ENCODE results near the gene CILP2.

Gene CILP2

GRCh38 chr19:19531951-19532805 is 5.9 kb upstream of the CILP2 start:
- ChIA-PET CTCF (interaction anchor here (0.6 to 7.3 kb wide), 26 partner anchors 9 to 911 kb away, joined by 3 to 75 read pairs (median 4); partner anchors contain the start of genes GMIP and LPAR2), POLR2A (interaction anchor here (0.8 to 1.6 kb wide), 5 partner anchors 16 to 113 kb away, joined by 3 to 7 read pairs (median 3); partner anchors contain the start of gene NDUFA13)
- H3K36me3 ChIP-seq (ENCODE audit: control insufficient read depth in 2 of 2, insufficient read depth in 1 of 2, low read length in 2 of 2): peaks cover 10 to 53% of the 10 kb centered on the region in 2 experiments; a peak in 2 of 3 replicates
- no peak overlapping the region for H3K4me3 ChIP-seq (ENCODE audit: low read depth, low read length)
- no peaks in the 10 kb centered on the region for H3K4me1 ChIP-seq (ENCODE audit: control insufficient read depth, insufficient read depth, low read length)
- no peaks in the 10 kb centered on the region for H3K9me3 ChIP-seq (ENCODE audit: control insufficient read depth, insufficient read depth, low read depth, low read length)
- TF ChIP-seq ZNF654 (tag by site-specific recombination; IDR thresholded peaks at IDR 0.05; ENCODE audit: low read depth) (peak; percentile 66), ZSCAN23 (tag by site-specific recombination; IDR thresholded peaks at IDR 0.05) (no peak), ZBTB26 (tag by site-specific recombination; optimal IDR thresholded peaks at IDR 0.05) (peak; percentile 30), ZNF660 (tag by site-specific recombination; IDR thresholded peaks at IDR 0.05) (0 out of 2 replicates have a peak, but pooled peaks have one; percentile 37), SP7 (tag by site-specific recombination; IDR thresholded peaks at IDR 0.05) (0 out of 2 replicates have a peak, but pooled peaks have one; percentile 21), ZSCAN30 (tag by site-specific recombination; IDR thresholded peaks at IDR 0.05) (peak; percentile 50; the same call in 1 of the 2 replicates), ZFHX2 (tag by site-specific recombination; conservative IDR thresholded peaks at IDR 0.05) (peak; percentile 30; the same call in 1 of the 2 replicates), ZFP37 (tag by site-specific recombination; IDR thresholded peaks at IDR 0.05) (peak; percentile 45; the same call in 1 of the 2 replicates), EGR2 (tag by site-specific recombination; IDR thresholded peaks at IDR 0.05; ENCODE audit: low read depth) (0 out of 2 replicates have a peak, but pooled peaks have one; percentile 7), ZNF366 (tag by site-specific recombination; conservative IDR thresholded peaks at IDR 0.05) (no peak), ZNF501 (tag by site-specific recombination; IDR thresholded peaks at IDR 0.05) (no peak), ZFP41 (tag by site-specific recombination; IDR thresholded peaks at IDR 0.05; ENCODE audit: borderline replicate concordance) (no peak), ZNF600 (tag by site-specific recombination; IDR thresholded peaks at IDR 0.05) (peak; percentile 49; the same call in 1 of the 2 replicates)
- TF ChIP-seq, protein P1, sequence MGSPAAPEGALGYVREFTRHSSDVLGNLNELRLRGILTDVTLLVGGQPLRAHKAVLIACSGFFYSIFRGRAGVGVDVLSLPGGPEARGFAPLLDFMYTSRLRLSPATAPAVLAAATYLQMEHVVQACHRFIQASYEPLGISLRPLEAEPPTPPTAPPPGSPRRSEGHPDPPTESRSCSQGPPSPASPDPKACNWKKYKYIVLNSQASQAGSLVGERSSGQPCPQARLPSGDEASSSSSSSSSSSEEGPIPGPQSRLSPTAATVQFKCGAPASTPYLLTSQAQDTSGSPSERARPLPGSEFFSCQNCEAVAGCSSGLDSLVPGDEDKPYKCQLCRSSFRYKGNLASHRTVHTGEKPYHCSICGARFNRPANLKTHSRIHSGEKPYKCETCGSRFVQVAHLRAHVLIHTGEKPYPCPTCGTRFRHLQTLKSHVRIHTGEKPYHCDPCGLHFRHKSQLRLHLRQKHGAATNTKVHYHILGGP (tag by site-specific recombination; IDR thresholded peaks at IDR 0.05): no peak
- TF ChIP-seq, protein P2, sequence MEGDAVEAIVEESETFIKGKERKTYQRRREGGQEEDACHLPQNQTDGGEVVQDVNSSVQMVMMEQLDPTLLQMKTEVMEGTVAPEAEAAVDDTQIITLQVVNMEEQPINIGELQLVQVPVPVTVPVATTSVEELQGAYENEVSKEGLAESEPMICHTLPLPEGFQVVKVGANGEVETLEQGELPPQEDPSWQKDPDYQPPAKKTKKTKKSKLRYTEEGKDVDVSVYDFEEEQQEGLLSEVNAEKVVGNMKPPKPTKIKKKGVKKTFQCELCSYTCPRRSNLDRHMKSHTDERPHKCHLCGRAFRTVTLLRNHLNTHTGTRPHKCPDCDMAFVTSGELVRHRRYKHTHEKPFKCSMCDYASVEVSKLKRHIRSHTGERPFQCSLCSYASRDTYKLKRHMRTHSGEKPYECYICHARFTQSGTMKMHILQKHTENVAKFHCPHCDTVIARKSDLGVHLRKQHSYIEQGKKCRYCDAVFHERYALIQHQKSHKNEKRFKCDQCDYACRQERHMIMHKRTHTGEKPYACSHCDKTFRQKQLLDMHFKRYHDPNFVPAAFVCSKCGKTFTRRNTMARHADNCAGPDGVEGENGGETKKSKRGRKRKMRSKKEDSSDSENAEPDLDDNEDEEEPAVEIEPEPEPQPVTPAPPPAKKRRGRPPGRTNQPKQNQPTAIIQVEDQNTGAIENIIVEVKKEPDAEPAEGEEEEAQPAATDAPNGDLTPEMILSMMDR (tag by site-specific recombination; IDR thresholded peaks at IDR 0.05): peak; percentile 91
- TF ChIP-seq, protein P3, sequence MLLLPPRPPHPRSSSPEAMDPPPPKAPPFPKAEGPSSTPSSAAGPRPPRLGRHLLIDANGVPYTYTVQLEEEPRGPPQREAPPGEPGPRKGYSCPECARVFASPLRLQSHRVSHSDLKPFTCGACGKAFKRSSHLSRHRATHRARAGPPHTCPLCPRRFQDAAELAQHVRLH (tag by site-specific recombination; IDR thresholded peaks at IDR 0.05): no peak
- TF ChIP-seq, protein P4, sequence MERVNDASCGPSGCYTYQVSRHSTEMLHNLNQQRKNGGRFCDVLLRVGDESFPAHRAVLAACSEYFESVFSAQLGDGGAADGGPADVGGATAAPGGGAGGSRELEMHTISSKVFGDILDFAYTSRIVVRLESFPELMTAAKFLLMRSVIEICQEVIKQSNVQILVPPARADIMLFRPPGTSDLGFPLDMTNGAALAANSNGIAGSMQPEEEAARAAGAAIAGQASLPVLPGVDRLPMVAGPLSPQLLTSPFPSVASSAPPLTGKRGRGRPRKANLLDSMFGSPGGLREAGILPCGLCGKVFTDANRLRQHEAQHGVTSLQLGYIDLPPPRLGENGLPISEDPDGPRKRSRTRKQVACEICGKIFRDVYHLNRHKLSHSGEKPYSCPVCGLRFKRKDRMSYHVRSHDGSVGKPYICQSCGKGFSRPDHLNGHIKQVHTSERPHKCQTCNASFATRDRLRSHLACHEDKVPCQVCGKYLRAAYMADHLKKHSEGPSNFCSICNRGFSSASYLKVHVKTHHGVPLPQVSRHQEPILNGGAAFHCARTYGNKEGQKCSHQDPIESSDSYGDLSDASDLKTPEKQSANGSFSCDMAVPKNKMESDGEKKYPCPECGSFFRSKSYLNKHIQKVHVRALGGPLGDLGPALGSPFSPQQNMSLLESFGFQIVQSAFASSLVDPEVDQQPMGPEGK (tag by site-specific recombination; IDR thresholded peaks at IDR 0.05): peak; percentile 18; the same call in 1 of the 2 replicates
- H3K27ac ChIP-seq (ENCODE audit: extremely low read depth, low read depth, low read length): no peak overlapping the region
